SH-SY5Y (cell line): ENCODE data around the gene KIF13A.

Experiments used
- GATA2 ChIP-seq: IDR thresholded peaks from 2 replicates; pipeline ENCODE4 v1.6.1; 2011; ENCODE audit warnings: mild to moderate bottlenecking, low read depth, low read length
- GATA3 ChIP-seq: IDR thresholded peaks from 2 replicates; pipeline ENCODE4 v1.6.1; 2011; ENCODE audit warnings: low read depth, mild to moderate bottlenecking, low read length, moderate library complexity

The KIF13A gene

GRCh38 chr6:17932330-17932852 is 55.0 kb downstream of the KIF13A start:
- TF ChIP-seq GATA2 (no peak), GATA3 (no peak)

GRCh38 chr6:17931227-17931626 is 56.2 kb downstream of the KIF13A start:
- TF ChIP-seq GATA3 (no peak), GATA2 (no peak)

DNA sequence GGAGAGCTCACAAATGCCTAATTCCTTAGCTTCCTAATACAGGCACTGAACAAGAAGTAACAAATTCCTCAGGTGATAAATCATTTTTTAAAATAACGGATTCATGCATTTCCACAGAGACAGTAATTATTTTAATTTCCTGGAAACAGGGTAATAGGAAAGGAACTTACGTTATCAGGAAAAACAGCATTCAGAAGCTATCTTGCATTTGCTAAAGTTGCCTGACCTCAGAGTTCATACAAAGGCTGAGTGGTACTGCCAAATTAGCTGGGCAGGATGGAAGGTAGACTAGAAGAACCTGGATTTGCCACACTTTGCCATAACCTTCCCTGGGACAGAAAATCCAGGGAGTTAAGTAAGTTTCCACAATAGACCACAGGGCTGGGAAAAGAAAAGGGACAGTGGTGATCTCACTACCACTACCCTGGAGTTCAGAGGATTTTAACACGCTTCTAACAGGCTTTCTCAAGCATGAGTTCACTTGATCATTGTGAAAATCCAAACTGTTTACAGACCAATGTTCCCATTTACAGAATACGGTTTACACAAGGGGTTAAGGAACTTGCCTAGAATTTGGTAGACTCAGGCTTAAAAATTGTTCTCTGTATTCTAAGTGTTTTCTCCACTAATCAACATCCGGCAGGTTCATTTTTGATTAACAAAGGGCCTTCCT is 57.0 kb downstream of the KIF13A start:
- TF ChIP-seq GATA2 = no peak
- TF ChIP-seq GATA3 = no peak

GRCh38 chr6:17928514-17929430 is 58.7 kb downstream of the KIF13A start:
- TF ChIP-seq GATA3 = no peak
- no peak for TF ChIP-seq GATA2

- TF ChIP-seq GATA3 = no peak
- no peak for TF ChIP-seq GATA2
Observed at GRCh38 chr6:17927705-17928104, 59.7 kb downstream of the KIF13A start.

DNA sequence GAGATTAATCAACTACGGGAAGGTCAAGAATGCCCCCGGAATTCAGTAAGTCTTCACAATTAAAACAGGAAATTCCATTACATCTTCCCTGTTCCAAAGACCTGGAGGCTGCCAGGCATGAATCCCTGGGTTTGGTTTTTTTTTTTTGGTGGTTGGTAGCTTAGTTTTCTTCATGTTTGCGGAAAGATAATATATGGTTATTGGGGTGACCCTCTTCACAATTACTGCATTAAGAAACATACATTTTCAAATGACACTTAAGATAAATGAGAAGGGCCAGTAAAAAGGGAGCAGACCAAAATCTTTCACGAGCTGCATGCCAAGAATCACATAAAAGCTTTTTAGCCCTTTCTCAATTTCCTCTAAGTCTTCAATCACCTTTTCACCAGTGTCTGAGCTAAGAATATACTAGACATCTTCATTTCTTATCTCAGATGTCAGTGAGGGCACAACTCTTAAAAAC is 64.0 kb downstream of the KIF13A start:
- TF ChIP-seq GATA2 (no peak), GATA3 (no peak)

GRCh38 chr6:17921454-17921853 is 66.0 kb downstream of the KIF13A start:
- TF ChIP-seq GATA2 (no peak), GATA3 (no peak)

GRCh38 chr6:17919496-17919895 is 67.9 kb downstream of the KIF13A start:
- TF ChIP-seq GATA2 (no peak), GATA3 (no peak)

DNA sequence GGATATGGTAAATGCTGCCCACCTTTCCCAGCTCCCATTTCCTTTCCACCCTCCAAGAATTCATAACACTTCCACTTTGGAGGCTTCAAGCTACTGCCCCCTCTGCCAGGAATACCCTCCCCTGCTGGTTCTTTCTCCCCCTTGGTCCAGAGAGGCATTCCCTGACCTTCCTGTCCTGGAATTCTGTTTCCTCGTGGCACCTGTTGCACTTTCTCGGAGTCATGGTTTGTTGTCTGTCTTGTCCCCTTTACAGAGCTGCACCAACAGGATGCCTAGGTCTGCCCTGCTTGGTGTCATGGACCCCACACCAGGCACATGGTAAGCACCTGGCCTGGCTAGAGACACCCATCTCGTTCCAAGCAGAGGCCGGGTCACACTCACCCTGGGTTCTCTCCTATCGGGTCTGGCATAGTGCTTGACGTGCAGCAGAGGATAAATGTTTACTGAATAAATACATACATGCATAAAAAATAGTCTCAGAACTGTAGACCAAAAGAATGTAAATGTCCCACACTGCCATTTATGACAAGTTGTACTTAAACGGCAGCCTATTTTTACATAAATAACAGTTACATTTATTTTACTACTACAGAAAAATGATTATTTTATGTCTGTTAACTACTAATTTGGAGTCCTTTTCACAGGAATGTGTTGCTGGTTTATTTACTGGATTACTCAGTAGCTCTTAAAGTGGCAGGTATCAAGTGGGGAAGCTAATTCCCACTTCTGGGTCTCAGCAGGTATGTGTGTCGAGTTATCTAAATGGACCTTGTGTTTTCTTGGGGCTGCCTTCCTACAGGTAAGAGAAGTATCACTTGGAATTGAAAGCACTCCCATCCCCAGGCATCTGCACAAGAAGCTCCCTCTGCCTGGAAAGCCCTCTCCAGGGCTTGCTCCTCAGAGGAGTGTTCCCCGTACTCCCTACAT is 69.3 kb downstream of the KIF13A start:
- TF ChIP-seq GATA2 (no peak), GATA3 (no peak)

DNA sequence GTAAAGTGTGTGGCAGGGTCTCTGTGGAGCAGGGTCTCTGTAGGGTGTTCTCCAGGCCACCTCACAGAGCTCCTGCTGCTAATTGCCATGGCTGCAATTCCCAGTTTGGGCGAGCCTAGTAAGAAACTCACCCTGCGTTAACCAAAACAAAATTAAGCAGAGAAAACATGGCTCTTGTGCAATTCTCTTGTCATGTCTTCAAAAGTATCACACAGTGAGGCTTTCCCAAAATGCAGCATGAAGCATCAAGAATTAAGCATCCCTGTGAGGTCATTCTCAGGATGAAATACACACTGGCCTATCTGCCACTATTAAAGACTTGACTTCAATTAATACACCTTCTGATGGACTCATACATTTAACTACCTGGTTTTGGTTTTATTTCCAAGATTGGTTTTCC is 72.8 kb downstream of the KIF13A start:
- TF ChIP-seq GATA3 (no peak), GATA2 (no peak)

DNA sequence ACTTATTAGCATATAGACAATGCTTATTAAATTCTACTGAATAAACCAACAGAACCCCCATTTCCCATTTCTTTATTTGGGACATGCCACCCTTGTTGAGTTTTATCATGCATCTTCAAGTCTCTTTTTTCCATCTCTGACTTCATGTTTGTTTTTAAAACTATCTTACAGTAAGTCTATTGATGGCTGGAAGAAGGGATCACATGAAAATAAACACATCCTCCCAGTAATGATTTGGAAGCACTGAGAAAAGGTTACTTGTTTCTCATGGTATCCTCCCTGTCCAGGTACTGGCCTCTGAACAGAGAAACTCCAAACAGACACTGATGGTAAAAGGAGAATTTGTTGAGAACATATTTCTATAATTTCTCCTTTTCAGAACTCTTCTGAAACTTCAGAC is 74.9 kb downstream of the KIF13A start:
- TF ChIP-seq GATA3 = no peak
- TF ChIP-seq GATA2 = no peak

DNA sequence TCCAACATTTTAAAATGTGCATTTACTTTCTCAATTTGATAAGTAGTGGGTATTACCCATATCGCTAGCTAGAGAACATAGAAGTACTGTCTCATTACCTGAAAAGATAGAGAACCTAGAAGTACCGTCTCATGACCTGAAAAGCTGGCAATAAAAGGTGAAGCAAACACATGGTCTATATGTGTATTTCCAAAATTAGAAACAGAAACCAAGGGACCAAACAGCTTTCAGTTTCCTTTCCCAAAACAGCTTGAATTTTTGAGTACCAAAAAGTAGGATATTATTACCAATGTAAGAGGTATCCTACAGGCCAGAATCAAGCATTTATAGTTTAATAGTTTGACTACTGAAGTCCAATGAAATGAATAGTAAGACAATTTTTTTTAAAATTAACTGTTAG is 77.2 kb downstream of the KIF13A start:
- TF ChIP-seq GATA3 = no peak
- no peak for TF ChIP-seq GATA2

GRCh38 chr6:17908831-17909230 is 78.6 kb downstream of the KIF13A start:
- TF ChIP-seq GATA2 (no peak), GATA3 (no peak)

DNA sequence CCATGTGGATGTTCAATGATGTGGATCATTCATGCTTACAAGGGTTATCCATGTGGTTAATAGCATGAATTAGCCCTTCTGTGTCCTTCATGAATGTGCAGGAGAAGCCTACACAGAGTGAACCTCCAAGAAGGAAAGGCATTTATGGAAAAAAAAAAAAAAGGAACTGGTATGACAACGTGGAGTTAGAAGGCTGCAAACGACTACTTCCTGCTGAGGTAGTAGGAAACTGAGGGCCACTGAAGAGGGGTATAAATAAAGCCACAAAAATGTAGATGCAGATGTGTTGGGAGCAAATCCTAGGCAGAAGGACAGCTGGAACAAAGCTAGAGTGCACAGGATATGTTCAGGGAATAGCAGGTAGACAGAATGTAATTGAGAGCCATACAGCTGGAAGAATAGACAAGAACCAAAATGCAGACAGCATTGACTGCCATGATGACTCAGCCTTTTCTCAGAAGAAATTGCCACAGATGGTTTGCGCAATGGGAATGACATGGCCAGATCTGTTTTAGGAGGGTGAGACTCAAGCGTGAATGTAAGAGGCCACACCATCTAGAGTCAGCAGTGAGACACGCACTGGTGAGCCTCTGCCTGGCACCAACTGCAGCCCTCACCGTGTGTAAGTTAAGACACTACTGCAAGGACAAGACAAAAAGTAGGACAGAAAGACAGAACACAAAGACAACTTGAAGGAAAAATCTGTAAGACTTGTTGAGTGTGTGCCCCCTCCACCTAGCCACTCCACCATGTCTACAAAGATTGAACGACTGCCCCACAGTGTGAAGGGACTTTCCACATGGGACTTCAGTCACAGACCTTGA is 79.8 kb downstream of the KIF13A start:
- no peak for TF ChIP-seq GATA2
